ENCODE data around the gene POLD3.

- TF ChIP-seq CTCF (IDR thresholded peaks at IDR 0.05) = no peak
- TF ChIP-seq EP300 (IDR thresholded peaks at IDR 0.05; ENCODE audit: low read depth) = no peak
Measured at GRCh38 chr11:74663315-74663714, 70.9 kb downstream of the POLD3 start.

All from transverse colon (tissue), 3 donors.